Adrenal gland (tissue), 12 donors: Measurements from ENCODE around the gene PRRG4. TPM values are rescaled to one million over a fixed set of nuclear protein-coding genes. Genes with fewer than 3 reads are reported as not detected.

Source experiments
- DNase-seq, 7 donors: peaks; one replicate each; pipeline ENCODE4 v3.0.0-alpha.2; 2019 to 2020
- H3K27ac ChIP-seq, 5 donors: fragments of 200-600 bp; sonication (generic) in 4 of 5; 1 replicate in 3 of 5; 2 replicates in 2 of 5; pipeline versions ENCODE4 v1.5.1 to v1.8.0; 2016 to 2020; ENCODE audit warnings: mild to moderate bottlenecking in 1 of 5
- H3K27me3 ChIP-seq: fragments of 200-600 bp; 2 replicates; pipeline ENCODE4 v1.8.0; 2021
- H3K36me3 ChIP-seq, 2 donors: fragments of 200-600 bp; replicated peaks in 1 of 2; 1 replicate in 1 of 2; 2 replicates in 1 of 2; pipeline versions ENCODE4 v1.5.1 to v1.8.0; 2018 to 2022
- H3K4me1 ChIP-seq, 2 donors: fragments of 200-600 bp; replicated peaks in 1 of 2; 1 replicate in 1 of 2; 2 replicates in 1 of 2; pipeline versions ENCODE4 v1.5.1 to v1.8.0; 2018 to 2021
- H3K4me3 ChIP-seq, 4 donors: fragments of 200-600 bp; sonication (generic) in 3 of 4; one replicate each; pipeline ENCODE4 v1.5.1; 2016 to 2018
- H3K9me3 ChIP-seq, 3 donors: fragments of 200-600 bp; sonication (generic) in 1 of 3; replicated peaks in 1 of 3; 1 replicate in 2 of 3; 2 replicates in 1 of 3; pipeline versions ENCODE4 v1.5.1 to v1.8.0; 2016 to 2021
- POLR2A ChIP-seq, 2 donors: fragments of 450-650 bp; IDR thresholded peaks; one replicate each; pipeline ENCODE4 v1.6.1; 2017; ENCODE audit warnings: antibody characterized with exemption in 2 of 2, mild to moderate bottlenecking in 2 of 2, moderate library complexity in 1 of 2
- WGBS, 4 donors: extraction: QIAGEN DNeasy Blood & Tissue Kit in 2 of 4; methylation state at CpG; one replicate each; pipeline versions ENCODE4 v1.1.5 to v1.1.7; 2013 to 2017; 5-methylcytosine and 5-hydroxymethylcytosine counted together
- intact Hi-C, 2 donors: fragments of 100-400 bp; cut with DNase I; formaldehyde crosslinking; loops; one replicate each; pipeline versions ENCODE4 v1.14.1 to v1.15.0; 2022 to 2023
- polyA plus RNA-seq, 3 donors: library from polyadenylated mRNA; stranded (reverse); fragments of 200-250 nt in 2 of 3; fragments of 350-450 nt in 1 of 3; fragmentation: Illumina TruSeq in 1 of 3; extraction: RNeasy Lipid Tissue Mini Kit (QIAGEN cat#74804) in 1 of 3; gene quantifications; one replicate each; pipeline ENCODE4 v1.2.3, GENCODE V29; 2013 to 2014
- total RNA-seq, 9 donors: library from RNA; depleted of rRNA in 4 of 9; stranded (reverse); fragments of >200 nt in 4 of 9; fragments of 120-200 nt in 1 of 9; fragmentation: NEBNext Ultra II Directional in 1 of 9; extraction: Animal tissue kit (Norgen Biotek cat#: 25700) in 1 of 9; gene quantifications; one replicate each; pipeline versions ENCODE4 v1.1.0 to v1.2.4, GENCODE V29; 2013 to 2023
- TF ChIP-seq, protein P1 (sequence below), 6 experiments: fragments of 450-650 bp in 4 of 6; fragments of 200-600 bp in 2 of 6; sonication (generic) in 1 of 6; IDR thresholded peaks; 1 replicate in 5 of 6; 2 replicates in 1 of 6; pipeline versions ENCODE4 v1.5.1 to v1.8.0; 2016 to 2021; ENCODE audit warnings: antibody characterized with exemption in 6 of 6, mild to moderate bottlenecking in 2 of 6, moderate library complexity in 1 of 6
- donor health status: healthy with polysubstance abuse.
- donor health status: Bipolar disorder and iron deficiency.
- donor health status: DM: yes; HTN: yes; CAD: no.
- donor health status: DM: no; HTN: no; CAD: no.
- donor health status: DM: no; HTN: no; CAD: no.
- donor health status: DM: yes; HTN: yes; CAD: no.

The PRRG4 gene
- total and polyA plus RNA-seq, 12 donors = 0.11 to 3.5 (median 1.6) TPM

DNA sequence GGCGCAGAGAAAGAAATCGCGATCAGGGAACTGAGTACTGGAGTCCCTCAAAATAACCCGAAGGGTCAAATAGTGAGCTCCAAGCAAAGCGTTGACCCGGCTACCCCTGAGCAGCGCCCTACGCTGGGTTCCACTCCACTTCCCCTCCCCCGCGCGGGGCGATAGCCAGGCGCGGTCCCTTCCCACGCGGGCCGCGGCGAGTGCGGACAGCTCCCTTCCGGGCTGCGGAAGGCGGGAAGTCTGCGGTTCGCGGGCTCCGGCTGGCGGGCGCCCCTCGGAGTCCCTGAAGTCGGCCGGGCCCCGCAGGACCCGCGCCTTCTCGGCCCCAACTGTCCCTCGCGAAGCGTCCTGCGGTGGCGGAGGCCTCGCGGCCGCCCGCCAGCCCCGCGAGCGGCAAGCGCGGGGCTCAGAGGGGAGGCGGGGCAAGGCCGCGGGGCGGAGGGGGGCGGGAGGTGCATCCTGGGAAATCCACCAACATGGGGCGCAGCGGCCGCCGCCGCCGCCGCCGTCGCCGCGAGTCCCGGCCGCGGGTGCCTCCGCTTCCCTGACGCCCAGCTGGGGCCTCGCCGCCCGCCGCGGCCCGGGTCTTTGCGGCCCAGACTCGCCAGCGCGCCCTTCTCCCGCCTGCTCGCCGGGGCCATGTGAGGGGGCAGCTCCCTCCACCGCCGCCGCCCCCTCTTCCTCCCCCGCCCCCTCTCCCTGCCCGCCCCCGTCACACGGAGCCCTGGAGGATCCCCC is 62.8 kb downstream of the PRRG4 start, which contains the start of gene QSER1:
Gene QSER1 (plus strand): TSS at position 457 of the 738 bp plus-strand sequence. CDS start 315 bp downstream, outside the sequence.
- Histone ChIP-seq H3K27ac (peak within 1 kb of the TSS; percentile 60 to 94 (median 88)), H3K9me3 (no peaks in the 10 kb centered on the region), H3K27me3 (no peaks in the 10 kb centered on the region), H3K4me1 (peaks cover 12 to 21% of the 10 kb centered on the region in 2 donors), H3K36me3 (no peaks in the 10 kb centered on the region), H3K4me3 (peak within 1 kb of the TSS; percentile 68 to 96 (median 94))
- TF ChIP-seq, protein P1, sequence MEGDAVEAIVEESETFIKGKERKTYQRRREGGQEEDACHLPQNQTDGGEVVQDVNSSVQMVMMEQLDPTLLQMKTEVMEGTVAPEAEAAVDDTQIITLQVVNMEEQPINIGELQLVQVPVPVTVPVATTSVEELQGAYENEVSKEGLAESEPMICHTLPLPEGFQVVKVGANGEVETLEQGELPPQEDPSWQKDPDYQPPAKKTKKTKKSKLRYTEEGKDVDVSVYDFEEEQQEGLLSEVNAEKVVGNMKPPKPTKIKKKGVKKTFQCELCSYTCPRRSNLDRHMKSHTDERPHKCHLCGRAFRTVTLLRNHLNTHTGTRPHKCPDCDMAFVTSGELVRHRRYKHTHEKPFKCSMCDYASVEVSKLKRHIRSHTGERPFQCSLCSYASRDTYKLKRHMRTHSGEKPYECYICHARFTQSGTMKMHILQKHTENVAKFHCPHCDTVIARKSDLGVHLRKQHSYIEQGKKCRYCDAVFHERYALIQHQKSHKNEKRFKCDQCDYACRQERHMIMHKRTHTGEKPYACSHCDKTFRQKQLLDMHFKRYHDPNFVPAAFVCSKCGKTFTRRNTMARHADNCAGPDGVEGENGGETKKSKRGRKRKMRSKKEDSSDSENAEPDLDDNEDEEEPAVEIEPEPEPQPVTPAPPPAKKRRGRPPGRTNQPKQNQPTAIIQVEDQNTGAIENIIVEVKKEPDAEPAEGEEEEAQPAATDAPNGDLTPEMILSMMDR (IDR thresholded peaks at IDR 0.05) = no peak
- peak; percentile 61 to 78 for TF ChIP-seq POLR2A (IDR thresholded peaks at IDR 0.05)
- intact Hi-C loops = loop anchor here in 1 of 2 donors (10.0 kb wide), 1 partner anchor 62 kb away; no protein-coding TSS in a partner anchor
- WGBS, 4 donors = 0 to 2% (median 1%) methylated on average over 6 to 89 of the region's 91 CpGs
- DNase-seq = peak; percentile 65 to 77 (median 68)

DNA sequence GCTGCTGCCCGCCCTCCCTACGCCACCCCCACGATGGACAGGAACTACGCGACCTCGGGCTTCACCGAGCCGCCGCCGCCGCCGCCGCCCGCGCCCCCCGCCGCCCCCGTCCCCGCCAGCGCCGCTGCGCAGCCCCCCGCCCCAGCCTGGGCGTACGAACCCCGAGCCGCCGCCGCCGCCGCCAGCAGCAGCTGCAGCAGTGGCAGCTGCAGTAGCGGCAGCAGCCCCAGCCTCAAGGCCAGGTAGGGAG is 63.3 kb downstream of the PRRG4 start:
- peaks cover 12 to 21% of the 10 kb centered on the region in 2 donors for H3K4me1 ChIP-seq
- peak overlapping the region in 4 of 5 donors; percentile 74 to 94 (median 90) for H3K27ac ChIP-seq
- TF ChIP-seq POLR2A (IDR thresholded peaks at IDR 0.05) = no peak
- TF ChIP-seq, protein P1 (IDR thresholded peaks at IDR 0.05) = no peak
- WGBS, 4 donors = 0% methylated on average over 24 to 32 of the region's 32 CpGs; no CpG with 5 or more reads in 2 of the 4 donors
- DNase-seq = no peak
- H3K4me3 ChIP-seq = peak overlapping the region in 3 of 4 donors; percentile 91 to 96 (median 95)
- intact Hi-C loops = loop anchor here in 1 of 2 donors (10.0 kb wide), 1 partner anchor 62 kb away; no protein-coding TSS in a partner anchor
- no peaks in the 10 kb centered on the region for H3K27me3 ChIP-seq
- H3K36me3 ChIP-seq = no peaks in the 10 kb centered on the region
- H3K9me3 ChIP-seq = no peaks in the 10 kb centered on the region

DNA sequence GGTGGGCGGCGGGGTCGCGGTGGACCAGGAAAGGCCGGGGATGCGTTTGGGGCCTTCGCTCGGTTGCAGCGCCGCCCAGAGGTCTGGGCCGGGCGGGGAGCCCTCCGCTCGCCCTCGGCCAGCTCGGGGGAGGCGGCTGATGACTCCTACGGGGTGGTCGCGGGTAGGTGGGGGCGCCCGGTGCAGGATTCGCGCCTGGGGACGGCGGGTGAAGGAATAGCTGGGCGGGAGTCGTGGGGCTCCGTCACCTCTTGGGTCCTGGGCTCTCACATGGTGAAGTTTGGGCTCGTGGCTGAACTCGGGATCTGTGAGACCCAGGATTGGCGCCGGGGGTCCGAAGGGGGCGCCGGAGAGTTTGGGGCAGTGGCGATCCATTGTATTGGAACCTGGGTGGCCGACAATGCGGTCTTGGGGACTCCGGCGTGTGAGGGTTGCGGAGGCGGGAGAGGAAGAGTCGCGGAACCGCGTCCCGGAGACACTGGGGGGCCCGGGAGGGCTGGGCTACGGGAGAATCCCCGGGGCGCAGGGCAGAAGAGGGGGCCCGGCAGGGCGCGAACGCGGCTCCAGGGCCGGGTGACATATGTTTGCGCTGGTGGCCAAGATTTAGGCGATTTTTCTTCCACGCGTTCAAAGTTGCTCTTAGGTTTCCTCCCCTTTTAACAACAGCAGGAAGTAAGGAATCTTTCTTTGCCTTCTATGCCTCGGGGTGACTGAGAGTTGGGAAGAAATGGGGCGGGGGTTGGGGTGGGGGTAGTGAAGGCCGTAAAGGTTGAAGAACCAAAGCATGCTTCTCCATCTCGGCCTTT is 63.8 kb downstream of the PRRG4 start:
- Histone ChIP-seq H3K4me1 (peaks cover 12 to 21% of the 10 kb centered on the region in 2 donors), H3K4me3 (peak overlapping the region; percentile 65 to 96 (median 93)), H3K36me3 (no peaks in the 10 kb centered on the region), H3K27ac (peak overlapping the region in 4 of 5 donors; percentile 74 to 94 (median 90)), H3K27me3 (no peaks in the 10 kb centered on the region), H3K9me3 (no peaks in the 10 kb centered on the region)
- no peak for TF ChIP-seq POLR2A (IDR thresholded peaks at IDR 0.05)
- TF ChIP-seq, protein P1 (IDR thresholded peaks at IDR 0.05) = peak in 5 of 6 experiments; percentile 19 to 34 (median 32)
- DNase-seq = peak; percentile 34 to 63 (median 46)
- WGBS, 4 donors = 0 to 1% (median 0%) methylated on average over 28 to 66 of the region's 66 CpGs
- intact Hi-C loops = loop anchor here in 1 of 2 donors (10.0 kb wide), 1 partner anchor 61 kb away; no protein-coding TSS in a partner anchor
